NCI-H1930 (cell line): Measurements from ENCODE around the gene SLC22A9.
"Not testable (repeated sequence)": the region's sequence is repeated elsewhere in the genome, so short reads cannot be mapped to it uniquely, and the experiment has no call there.

Experiments
- DNase-seq, 2 experiments: peaks; one replicate each; lab custom pipeline; 2025; lab: John Stamatoyannopoulos, UW

SLC22A9 gene

DNA sequence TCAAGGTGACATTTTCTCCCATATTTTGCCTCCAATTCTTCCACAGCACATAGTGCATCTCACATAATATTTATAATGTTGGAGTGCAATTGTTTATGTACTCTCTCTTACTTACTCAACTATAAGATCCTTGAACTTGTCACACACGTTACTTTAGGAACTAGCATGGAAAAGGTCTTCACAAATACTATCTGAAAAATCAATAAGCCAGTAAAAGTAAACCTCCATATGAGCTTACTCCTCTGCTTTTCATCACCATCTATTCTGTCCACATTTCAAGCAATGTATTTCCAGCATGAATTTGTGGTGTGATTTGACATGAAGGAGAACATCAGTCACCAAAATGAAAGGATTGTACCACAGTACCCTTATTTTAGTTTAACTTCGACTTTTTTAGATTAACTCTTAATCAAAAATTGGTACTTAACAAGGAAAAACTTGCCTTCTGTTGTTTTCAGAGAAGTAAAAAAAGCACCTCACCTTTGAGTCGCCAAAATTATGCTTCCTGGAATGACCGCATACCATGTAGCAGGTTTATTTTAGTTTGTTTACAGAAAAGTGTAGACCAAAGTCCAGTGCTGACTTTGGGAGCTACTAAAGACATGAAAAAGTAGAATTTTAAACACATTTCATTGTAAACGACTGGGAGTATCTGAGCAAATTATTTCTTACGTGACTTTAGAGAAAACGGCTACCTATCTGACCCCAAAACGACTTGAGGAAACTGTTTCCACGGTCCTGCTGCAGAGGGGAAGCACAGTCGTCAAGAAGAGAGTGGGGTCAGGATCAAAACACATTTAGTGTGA is at the start of gene SLC22A9:
SLC22A9 (plus strand) TSS at position 621 of the 806 bp plus-strand sequence. CDS start 272 bp downstream, outside the sequence.
- no peak for DNase-seq

DNA sequence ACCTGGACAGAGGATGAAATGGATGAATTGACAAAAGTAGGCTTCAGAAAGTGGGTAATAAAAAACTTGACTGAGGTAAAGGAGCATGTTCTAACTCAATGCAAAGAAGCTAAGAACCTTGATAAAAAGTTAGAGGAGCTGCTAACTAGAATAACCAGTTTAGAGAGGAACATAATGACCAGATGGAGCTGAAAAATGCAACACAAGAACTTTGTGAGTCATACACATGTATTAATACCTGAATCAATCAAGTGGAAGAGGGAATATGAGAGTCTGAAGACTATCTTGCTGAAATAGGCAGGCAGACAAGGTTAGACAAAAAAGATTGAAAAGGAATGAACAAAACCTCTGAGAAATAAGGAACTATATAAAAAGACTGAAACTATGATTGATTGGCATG is 47.9 kb upstream of the SLC22A9 start:
- DNase-seq, result no peak

DNA sequence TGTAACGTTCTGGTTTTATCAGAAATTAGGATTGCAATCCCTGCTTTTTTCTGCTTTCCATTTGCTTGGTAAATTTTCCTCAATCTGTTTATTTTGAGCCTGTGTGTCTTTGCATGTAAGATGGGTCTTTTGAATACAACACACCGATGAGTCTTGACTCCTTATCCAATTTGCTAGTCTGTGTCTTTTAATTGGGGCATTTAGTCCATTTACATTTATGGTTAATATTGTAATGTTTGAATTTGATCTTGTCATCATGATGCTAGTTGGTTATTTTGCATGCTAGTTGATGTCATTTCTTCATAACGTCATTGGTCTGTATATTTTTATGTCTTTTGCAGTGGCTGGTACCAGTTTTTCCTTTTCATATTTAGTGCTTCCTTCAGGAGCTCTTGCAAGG is 34.5 kb upstream of the SLC22A9 start:
- DNase-seq, result not testable (repeated sequence)

DNA sequence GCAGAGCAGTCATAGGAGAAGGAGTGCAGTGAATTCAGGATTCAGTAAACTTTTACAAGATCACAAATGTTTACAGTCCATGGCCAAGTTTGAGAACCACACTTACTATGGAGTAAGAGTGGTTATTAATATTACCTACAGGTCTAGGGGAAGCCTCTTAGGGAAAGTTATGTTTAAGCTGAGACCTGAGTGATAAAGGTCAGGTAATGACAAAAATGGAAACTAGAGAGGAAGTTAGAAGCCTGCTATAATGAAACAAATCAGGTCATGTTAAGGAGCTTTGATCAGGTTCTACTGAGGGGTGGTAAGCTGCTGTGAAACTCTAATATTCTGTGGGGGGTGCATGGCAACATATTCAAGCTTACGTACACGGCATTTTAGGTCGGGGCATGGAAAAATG is 32.5 kb upstream of the SLC22A9 start:
- DNase-seq, result no peak

DNA sequence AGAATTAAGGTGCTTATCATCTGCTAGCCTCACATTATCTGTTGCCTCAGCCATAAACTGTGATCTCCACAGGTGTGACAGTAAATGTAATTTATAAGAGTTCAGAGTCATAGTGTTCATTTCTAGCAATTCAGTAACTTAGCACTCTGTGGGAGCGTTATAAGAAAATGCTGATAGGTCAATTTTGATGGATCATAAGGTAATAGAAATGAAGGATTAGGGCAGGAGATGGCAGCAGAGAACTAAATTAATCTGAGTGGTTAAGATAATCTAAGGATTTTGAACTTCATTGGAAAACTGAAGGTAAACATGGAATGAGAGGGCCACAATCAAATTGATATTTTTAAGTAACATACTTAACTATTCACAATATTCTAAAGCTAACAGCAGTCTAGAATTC is 26.5 kb upstream of the SLC22A9 start:
- no peak for DNase-seq

DNA sequence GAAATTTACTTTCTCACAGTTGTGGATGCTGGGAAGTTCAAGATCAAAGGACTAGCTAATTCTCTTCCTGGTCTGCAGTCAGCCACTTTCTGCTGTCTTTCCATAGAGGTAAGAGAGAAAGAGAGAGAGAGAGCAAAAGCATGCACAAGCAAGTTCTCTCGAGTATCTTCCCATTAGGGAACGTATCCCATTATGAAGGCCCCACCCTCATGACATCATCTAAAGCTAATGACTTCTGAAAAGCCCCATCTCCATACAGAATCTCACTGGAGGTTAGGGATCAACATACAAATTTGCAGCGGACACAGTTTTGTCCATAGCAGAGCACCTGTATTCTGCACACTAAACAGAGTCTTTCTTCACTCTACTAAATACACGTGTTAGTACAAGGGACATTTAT is 17.4 kb upstream of the SLC22A9 start:
- no peak for DNase-seq

DNA sequence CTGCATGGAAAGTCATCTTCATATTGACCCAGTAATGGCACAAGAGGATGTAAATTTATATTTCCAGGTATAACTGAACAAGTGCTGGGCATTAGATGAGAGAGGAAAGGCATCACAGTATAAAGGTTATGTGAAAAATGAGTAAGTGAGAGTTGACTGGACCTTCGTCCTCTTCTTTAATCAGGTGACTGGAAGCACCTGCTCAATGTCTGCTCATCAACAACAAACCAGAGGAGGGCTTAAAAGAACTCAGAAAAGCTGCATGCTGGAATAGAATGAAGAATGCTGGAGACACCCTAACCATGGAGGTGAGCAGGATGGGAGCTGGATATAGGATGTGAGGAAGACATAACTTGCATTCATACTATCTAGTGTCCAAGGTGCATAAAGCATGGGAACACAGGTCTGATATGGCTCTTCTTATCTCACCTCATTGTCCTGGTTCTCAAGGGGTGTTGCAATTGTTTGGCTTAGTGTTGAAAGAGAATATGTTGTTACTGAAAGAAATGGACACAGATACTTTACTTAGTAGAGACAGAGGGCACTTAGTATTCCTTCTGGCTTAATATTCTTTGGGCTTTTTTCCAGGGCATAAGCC is 7.3 kb upstream of the SLC22A9 start:
- no peak for DNase-seq

DNA sequence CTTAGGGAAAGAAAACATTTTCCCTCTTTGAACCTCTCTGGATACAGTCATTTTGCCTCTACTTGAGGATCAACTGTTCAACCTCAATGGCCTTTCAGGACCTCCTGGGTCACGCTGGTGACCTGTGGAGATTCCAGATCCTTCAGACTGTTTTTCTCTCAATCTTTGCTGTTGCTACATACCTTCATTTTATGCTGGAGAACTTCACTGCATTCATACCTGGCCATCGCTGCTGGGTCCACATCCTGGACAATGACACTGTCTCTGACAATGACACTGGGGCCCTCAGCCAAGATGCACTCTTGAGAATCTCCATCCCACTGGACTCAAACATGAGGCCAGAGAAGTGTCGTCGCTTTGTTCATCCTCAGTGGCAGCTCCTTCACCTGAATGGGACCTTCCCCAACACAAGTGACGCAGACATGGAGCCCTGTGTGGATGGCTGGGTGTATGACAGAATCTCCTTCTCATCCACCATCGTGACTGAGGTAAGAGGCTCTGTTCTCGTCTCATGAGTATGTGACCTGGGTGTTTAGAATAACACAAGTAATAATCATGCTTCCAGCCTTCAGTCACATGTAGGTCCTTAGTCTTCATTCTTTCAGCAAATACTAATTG is 495 bp downstream of the SLC22A9 start:
- no peak for DNase-seq

DNA sequence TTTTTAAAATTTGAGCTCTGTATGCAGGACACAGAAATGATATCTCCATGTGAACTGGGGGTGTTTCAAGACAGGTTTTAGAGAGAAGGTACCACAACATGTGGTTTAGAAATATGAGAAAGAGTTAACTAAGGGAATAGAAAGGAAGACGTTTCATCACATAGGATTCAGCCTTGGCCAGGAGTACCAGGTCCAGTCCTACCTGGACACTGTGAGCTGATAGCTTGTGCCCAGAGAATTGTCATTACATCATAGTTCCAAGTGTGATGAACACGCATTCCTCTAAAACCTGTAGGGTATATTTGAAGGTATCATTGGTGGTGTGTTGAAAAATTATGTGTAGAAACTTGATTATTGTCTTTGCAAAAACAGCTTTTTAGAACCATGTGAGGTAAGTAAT is 1.8 kb downstream of the SLC22A9 start:
- no peak for DNase-seq

DNA sequence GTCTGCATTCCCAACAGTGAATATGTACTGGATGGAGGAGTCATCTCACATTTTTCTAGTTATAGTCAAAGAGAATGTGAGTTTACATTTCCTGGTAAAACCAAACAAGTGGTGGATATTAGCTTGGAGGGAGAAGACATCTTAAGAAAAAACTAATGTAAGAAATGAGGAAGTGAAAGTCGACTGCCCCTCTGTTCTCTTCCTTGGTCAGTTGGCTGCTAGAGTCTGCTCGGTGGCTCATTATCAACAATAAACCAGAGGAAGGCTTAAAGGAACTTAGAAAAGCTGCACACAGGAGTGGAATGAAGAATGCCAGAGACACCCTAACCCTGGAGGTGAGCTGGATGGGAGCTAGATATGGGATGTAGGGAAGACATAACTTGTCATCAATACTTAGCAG is 5.8 kb downstream of the SLC22A9 start:
- DNase-seq, result no peak

DNA sequence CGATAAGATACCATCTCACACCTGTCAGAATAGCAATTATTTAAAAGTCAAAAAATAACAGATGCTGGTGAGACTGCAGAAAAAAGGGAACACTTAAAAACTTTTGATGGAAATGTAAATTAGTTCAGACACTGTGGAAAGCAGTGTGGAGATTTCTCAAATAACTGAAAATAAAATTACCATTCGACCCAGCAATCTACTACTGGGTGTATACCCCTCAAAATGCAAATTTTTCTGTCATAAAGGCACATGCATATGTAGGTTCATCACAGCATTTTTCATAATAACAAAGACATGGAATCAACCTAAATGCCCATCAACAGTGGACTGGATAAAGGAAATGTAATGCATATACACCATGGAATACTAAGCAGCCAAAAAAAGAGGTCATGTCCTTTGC is 10.5 kb downstream of the SLC22A9 start:
- DNase-seq, result no peak

DNA sequence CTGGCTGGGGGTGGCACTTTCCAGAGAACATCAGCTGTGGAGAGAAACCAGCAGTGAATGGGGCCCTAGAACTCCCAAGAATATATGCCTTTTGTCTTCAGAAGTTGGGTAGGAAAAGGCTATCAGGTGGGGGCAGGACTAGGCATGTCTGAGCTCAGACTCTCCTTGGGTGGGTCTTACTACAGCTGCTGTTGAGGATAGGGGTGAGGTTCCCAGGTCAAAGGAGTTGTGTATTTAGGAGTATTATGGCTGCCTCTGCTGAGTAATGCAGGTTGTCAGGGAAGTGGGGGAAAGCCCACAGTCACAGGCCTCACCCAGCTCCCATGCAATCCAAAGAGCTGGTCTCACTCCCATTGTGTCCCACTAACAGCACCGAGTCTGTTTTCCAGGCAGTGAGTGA is 26.1 kb downstream of the SLC22A9 start:
- no peak for DNase-seq

DNA sequence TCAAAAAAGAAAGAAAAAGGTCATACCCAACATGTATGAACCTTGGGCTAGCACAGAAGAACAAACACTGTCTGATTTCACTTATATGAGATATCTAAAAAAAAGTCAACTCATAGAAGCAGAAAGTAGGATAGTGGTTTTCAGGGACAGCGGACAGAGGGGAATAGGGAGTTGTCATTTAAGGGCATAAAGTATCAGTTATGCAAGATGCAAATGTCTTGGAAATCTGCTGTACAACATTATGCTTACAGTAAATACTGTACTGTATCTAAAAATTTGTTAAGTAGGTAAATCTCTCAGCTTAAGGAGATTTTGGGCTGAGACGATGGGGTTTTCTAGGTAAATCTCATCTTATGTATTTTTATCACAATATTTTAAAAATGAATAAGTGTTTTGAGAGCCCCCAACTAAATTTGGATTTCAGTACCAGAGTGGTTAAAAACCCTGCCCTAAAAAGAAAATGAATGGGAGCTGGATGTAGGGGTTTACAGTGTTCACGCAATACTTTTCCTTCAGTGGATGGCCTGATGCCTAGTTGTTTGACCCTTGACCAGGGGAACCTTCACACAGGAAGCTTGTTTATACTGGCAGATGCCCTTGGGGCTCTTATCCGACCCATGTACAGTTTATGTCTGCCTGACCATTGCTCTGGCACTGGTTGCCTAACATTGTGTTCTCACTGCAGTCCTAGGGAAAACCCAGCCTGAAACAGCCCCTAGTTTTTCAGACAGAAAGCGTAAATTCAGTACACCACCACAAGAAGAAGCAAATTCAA is 34.8 kb downstream of the SLC22A9 start:
- no peak for DNase-seq

DNA sequence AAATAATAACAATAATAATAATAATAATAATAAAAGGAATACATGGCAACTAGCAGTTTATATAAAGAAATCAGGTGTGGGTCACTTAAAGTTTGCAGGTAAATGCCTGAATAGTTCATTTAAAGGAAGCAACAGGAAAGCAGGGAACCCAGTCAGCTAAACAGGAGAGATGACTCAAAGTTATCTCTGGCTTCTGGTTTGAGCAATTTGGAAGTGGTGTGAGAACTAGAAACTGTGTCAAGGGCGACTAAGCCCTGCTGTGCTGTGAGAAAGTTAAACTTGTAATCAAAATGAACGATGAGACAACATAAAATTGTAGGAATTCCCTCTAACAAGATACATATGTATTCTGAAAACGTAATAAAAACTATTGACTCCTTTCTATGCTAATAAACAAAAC is 35.5 kb downstream of the SLC22A9 start:
- DNase-seq, result no peak

DNA sequence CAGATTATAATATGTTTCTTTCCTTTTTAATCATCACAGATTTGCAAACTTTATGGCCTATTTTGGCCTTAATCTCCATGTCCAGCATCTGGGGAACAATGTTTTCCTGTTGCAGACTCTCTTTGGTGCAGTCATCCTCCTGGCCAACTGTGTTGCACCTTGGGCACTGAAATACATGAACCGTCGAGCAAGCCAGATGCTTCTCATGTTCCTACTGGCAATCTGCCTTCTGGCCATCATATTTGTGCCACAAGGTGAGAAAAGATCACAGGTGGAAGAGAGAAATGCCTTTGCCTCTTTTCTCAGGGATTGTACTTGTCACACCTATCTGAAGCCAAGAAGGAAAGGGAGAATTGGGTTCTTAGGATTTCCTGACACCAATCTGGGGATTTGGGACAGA is 36.9 kb downstream of the SLC22A9 start:
- DNase-seq, result no peak

DNA sequence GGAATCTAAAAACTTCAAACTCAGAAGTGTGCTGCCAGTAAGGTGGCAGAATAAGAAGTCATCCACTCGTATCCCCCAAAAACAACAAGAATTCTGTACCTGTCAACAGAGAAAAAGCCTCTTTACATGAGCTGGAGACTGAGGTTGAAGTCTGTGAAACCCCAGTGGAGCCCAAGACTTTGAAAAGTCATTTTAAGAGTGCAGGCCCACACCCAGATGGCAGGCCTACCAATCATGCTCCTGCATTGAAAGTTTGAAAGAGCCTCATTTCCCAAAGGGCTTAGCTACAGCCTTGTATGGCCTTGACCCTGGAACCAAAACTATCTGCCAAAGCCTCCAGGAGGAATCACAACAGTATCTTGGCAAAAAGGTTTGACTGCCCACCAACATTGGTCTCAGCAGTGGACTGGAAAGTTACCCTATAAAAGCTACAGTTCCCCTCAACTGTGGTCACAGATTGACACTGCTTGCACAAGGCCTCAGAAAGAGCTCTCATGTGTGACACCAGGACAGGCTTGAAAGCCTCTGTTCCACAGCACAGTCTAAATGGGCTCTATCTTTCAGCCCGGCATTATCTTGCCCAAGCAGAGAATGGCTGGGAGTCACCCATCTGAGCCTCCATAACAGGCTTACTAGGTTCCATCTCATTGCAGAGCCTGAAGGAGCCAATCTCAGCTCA is 47.7 kb downstream of the SLC22A9 start:
- no peak for DNase-seq

DNA sequence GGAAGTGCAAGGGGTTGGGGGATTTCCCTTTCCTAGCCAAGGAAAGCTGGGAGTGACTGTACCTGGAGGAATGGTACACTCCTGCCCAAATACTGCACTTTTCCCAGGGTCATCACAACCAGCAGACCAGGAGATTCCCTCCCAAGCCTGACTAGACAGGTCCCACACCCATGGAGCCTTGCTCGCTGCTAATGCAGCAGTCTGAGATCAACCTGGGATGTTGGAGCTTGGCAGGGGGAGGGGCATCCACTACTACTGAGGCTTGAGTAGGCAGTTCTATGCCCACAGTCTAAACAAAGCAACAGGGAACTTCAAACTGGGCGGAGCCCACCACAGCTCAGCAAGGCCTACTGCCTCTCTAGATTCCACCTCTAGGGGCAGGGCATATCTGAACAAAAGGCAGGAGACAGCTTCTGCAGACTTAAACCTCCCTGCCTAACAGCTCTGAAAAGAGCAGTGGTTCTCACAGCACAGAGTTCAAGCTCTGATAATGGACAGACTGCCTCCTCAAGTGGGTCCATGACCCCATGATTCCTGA is 58.5 kb downstream of the SLC22A9 start:
- DNase-seq, result no peak

DNA sequence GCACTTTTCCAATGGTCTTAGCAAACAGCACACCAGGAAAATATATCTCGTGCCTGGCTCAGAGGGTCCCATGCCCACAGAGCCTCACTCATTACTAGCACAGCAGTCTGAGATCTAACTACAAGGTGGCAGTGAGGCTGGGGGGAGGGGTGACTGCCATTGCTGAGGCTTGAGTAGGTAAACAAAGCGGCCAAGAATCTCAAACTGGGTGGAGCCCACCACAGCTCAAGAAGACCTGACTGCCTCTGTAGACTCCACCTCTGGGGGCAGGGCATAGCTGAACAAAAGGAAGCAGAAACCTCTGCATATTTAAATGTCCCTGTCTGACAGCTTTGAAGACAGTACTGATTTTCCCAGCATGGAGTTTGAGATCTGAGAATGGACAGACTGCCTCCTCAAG is 61.1 kb downstream of the SLC22A9 start:
- DNase-seq, result not testable (repeated sequence)

DNA sequence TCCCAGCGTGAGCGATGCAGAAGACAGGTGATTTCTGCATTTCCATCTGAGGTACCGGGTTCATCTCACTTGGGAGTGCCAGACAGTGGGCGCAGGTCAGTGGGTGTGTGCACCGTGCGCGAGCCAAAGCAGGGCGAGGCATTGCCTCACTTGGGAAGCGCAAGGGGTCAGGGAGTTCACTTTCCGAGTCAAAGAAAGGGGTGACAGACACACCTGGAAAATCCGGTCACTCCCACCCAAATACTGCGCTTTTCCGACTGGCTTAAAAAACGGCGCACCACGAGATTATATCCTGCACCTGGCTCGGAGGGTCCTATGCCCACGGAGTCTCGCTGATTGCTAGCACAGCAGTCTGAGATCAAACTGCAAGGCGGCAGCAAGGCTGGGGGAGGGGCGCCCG is 65.8 kb downstream of the SLC22A9 start:
- not testable (repeated sequence) for DNase-seq

DNA sequence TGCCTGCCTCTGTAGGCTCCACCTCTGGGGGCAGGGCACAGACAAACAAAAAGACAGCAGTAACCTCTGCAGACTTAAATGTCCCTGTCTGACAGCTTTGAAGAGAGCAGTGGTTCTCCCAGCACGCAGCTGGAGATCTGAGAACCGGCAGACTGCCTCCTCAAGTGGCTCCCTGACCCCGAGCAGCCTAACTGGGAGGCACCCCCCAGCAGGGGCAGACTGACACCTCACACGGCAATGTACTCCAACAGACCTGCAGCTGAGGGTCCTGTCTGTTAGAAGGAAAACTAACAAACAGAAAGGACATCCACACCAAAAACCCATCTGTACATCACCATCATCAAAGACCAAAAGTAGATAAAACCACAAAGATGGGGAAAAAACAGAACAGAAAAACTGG is 66.2 kb downstream of the SLC22A9 start:
- DNase-seq, result not testable (repeated sequence)

DNA sequence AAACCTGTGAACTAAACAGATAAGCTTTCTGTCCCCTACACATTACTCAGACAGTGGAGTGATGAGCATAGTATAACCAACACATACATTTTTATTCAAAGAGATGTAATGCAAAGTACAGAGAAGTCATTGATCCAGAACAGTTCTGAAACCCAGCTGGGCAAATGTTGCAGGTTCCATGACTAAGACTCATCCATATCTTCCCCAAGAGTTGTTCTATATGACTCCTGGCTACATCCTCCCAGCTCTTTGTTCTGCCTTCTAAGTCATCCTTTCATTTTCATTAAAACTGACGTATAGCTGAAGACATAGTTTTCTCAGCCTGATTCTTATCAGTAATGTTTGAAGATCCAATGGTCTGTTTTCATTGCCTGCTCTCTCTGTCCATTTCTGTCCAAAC is 74.1 kb downstream of the SLC22A9 start:
- no peak for DNase-seq

DNA sequence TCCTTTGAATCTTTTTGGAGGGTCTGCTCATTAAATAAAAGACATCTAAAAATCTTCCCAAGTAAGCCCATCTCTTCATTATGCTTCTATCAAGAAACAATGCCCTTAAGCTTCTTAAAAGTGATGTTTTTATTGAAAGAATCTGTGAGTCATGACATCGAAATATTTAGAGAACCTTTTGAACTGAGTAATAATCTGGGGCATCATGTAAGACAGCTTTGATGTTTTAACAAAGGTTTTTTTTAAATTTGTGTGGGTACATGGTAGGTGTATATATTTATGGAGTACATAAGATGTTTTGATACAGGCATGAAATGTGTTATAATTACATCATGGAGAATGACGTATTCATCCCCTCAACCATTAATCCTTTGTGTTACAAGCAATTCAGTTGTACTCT is 74.6 kb downstream of the SLC22A9 start:
- no peak for DNase-seq
